CMK (cell line): ENCODE measurements around the gene CPZ.

Source experiments
- DNase-seq: peaks from one replicate; pipeline ENCODE4 v3.0.0-alpha.2; 2010; ENCODE audit warnings: low read depth

The CPZ gene

GRCh38 chr4:8639777-8640720, 47.5 kb downstream of the CPZ start:
- no peak for DNase-seq

- no peak for DNase-seq
Measured at GRCh38 chr4:8640816-8641215, 48.3 kb downstream of the CPZ start.

GRCh38 chr4:8641256-8641655, 48.7 kb downstream of the CPZ start:
- no peak for DNase-seq

GRCh38 chr4:8641931-8642650, 49.5 kb downstream of the CPZ start:
- no peak for DNase-seq

- DNase-seq = no peak
Measured at GRCh38 chr4:8642651-8643321, 50.2 kb downstream of the CPZ start.

GRCh38 chr4:8643441-8643840, 50.9 kb downstream of the CPZ start:
- DNase-seq = no peak

GRCh38 chr4:8643986-8644385, 51.4 kb downstream of the CPZ start:
- no peak for DNase-seq

- DNase-seq = no peak
Measured at GRCh38 chr4:8644461-8644891, 51.9 kb downstream of the CPZ start.

GRCh38 chr4:8644966-8645752, 52.6 kb downstream of the CPZ start:
- no peak for DNase-seq

GRCh38 chr4:8645753-8646124, 53.2 kb downstream of the CPZ start:
- DNase-seq = no peak

- no peak for DNase-seq
Measured at GRCh38 chr4:8646296-8647093, 53.9 kb downstream of the CPZ start.

GRCh38 chr4:8647094-8647570, 54.6 kb downstream of the CPZ start:
- no peak for DNase-seq

- no peak for DNase-seq
Measured at GRCh38 chr4:8647626-8648025, 55.1 kb downstream of the CPZ start.

GRCh38 chr4:8648296-8648695, 55.7 kb downstream of the CPZ start:
- no peak for DNase-seq

- no peak for DNase-seq
Measured at GRCh38 chr4:8648816-8649630, 56.5 kb downstream of the CPZ start.

GRCh38 chr4:8649631-8650361, 57.2 kb downstream of the CPZ start:
- DNase-seq = no peak

GRCh38 chr4:8651661-8652180, 59.2 kb downstream of the CPZ start:
- DNase-seq = no peak

GRCh38 chr4:8652181-8653078, 59.9 kb downstream of the CPZ start:
- DNase-seq = no peak
